HEK293 (cell line): ENCODE results near the gene ARHGAP1.

Experiments used
- CTCF ChIA-PET: fragments of 350-600 bp; formaldehyde crosslinking; extraction: SDS; loops from one replicate; lab custom pipeline; 2021; ENCODE audit warnings: antibody characterized with exemption; lab: Yijun Ruan, JAX
- POLR2A ChIA-PET: fragments of 300-600 bp; formaldehyde crosslinking; extraction: SDS; loops from one replicate; lab custom pipeline; 2020; ENCODE audit warnings: antibody characterized with exemption, inconsistent platforms; lab: Yijun Ruan, JAX
- H3K27ac ChIP-seq: fragments of 200-500 bp; sonication (Bioruptor generic); 2 replicates; pipeline ENCODE4 v1.5.1; 2014; ENCODE audit warnings: low read depth, low read length, control low read depth, inconsistent platforms; ENCODE audit errors: extremely low read depth
- H3K36me3 ChIP-seq, 2 experiments: fragments of 200-500 bp in 1 of 2; sonication (Bioruptor generic) in 1 of 2; 1 replicate in 1 of 2; 2 replicates in 1 of 2; pipeline ENCODE4 v1.5.1; 2014 to 2017; ENCODE audit warnings: inconsistent platforms in 2 of 2, low read length in 2 of 2; ENCODE audit not compliant: control insufficient read depth in 2 of 2, insufficient read depth in 1 of 2
- H3K4me1 ChIP-seq: fragments of 200-500 bp; sonication (Bioruptor generic); 2 replicates; pipeline ENCODE4 v1.5.1; 2014; ENCODE audit warnings: mild to moderate bottlenecking, low read length, inconsistent platforms; ENCODE audit not compliant: control insufficient read depth, insufficient read depth
- H3K4me3 ChIP-seq: 2 replicates; pipeline ENCODE4 v1.5.1; 2011; ENCODE audit warnings: low read depth, mild to moderate bottlenecking, control low read depth, low read length, moderate library complexity
- H3K9me3 ChIP-seq: fragments of 200-500 bp; sonication (Bioruptor generic); 2 replicates; pipeline ENCODE4 v1.5.1; 2014; ENCODE audit warnings: low read depth, low read length, inconsistent platforms; ENCODE audit not compliant: control insufficient read depth, insufficient read depth
- FEZF1 ChIP-seq: fragments of 450-650 bp; formaldehyde crosslinking; IDR thresholded peaks from 2 replicates; pipeline ENCODE4 v1.5.1; 2016; ENCODE audit warnings: missing biosample characterization, missing genetic modification characterization
- GLI4 ChIP-seq: fragments of 450-650 bp; formaldehyde crosslinking; IDR thresholded peaks from 2 replicates; pipeline ENCODE4 v1.5.1; 2016; ENCODE audit warnings: missing biosample characterization, missing genetic modification characterization
- OSR2 ChIP-seq: fragments of 450-650 bp; formaldehyde crosslinking; IDR thresholded peaks from 2 replicates; pipeline ENCODE4 v1.5.1; 2016; ENCODE audit warnings: missing biosample characterization, missing genetic modification characterization
- RBAK ChIP-seq: fragments of 450-650 bp; formaldehyde crosslinking; IDR thresholded peaks from 2 replicates; pipeline ENCODE4 v1.5.1; 2016; ENCODE audit warnings: missing biosample characterization, missing genetic modification characterization
- TCF7L2 ChIP-seq: IDR thresholded peaks from 2 replicates; pipeline ENCODE4 v1.6.1; 2011; ENCODE audit warnings: low read depth, mild to moderate bottlenecking, inconsistent platforms, low read length, moderate library complexity, borderline replicate concordance
- YY1 ChIP-seq: fragments of 450-650 bp; formaldehyde crosslinking; IDR thresholded peaks from 2 replicates; pipeline ENCODE4 v1.5.1; 2018; ENCODE audit warnings: missing biosample characterization, missing genetic modification characterization
- ZBTB10 ChIP-seq: fragments of 450-650 bp; formaldehyde crosslinking; IDR thresholded peaks from 2 replicates; pipeline ENCODE4 v1.5.1; 2016; ENCODE audit warnings: missing biosample characterization, missing genetic modification characterization
- ZNF155 ChIP-seq: fragments of 450-650 bp; formaldehyde crosslinking; IDR thresholded peaks from 2 replicates; pipeline ENCODE4 v1.5.1; 2016; ENCODE audit warnings: missing biosample characterization, missing genetic modification characterization
- ZNF174 ChIP-seq: fragments of 450-650 bp; formaldehyde crosslinking; IDR thresholded peaks from 2 replicates; pipeline ENCODE4 v1.5.0; 2017; ENCODE audit warnings: missing biosample characterization, mild to moderate bottlenecking, missing genetic modification characterization
- ZNF223 ChIP-seq: fragments of 450-650 bp; formaldehyde crosslinking; IDR thresholded peaks from 2 replicates; pipeline ENCODE4 v1.5.1; 2016; ENCODE audit warnings: missing biosample characterization, missing genetic modification characterization
- ZNF274 ChIP-seq, 2 experiments: fragments of 200-500 bp in 1 of 2; fragments of 450-650 bp in 1 of 2; sonication (Bioruptor generic) in 1 of 2; formaldehyde crosslinking in 1 of 2; IDR thresholded peaks; 2 replicates each; pipeline versions ENCODE4 v1.5.1 to v1.6.1; 2014 to 2016; ENCODE audit warnings: borderline replicate concordance in 1 of 2, inconsistent platforms in 1 of 2, low read length in 1 of 2, missing biosample characterization in 1 of 2, missing genetic modification characterization in 1 of 2
- ZNF37A ChIP-seq: fragments of 450-650 bp; IDR thresholded peaks from 2 replicates; pipeline ENCODE4 v1.5.1; 2018; ENCODE audit warnings: missing biosample characterization, missing genetic modification characterization
- ZNF549 ChIP-seq: fragments of 450-650 bp; IDR thresholded peaks from 2 replicates; pipeline ENCODE4 v1.5.1; 2018; ENCODE audit warnings: missing biosample characterization, missing genetic modification characterization, mild to moderate bottlenecking, inconsistent platforms, moderate library complexity
- ZNF610 ChIP-seq: fragments of 450-650 bp; formaldehyde crosslinking; IDR thresholded peaks from 2 replicates; pipeline ENCODE4 v1.5.1; 2016; ENCODE audit warnings: missing biosample characterization, missing genetic modification characterization, borderline replicate concordance
- ZNF623 ChIP-seq: fragments of 450-650 bp; formaldehyde crosslinking; IDR thresholded peaks from 2 replicates; pipeline ENCODE4 v1.5.1; 2016; ENCODE audit warnings: missing biosample characterization, missing genetic modification characterization
- ZNF707 ChIP-seq: fragments of 450-650 bp; formaldehyde crosslinking; IDR thresholded peaks from 2 replicates; pipeline ENCODE4 v1.5.1; 2016; ENCODE audit warnings: missing biosample characterization, missing genetic modification characterization
- ZNF768 ChIP-seq: fragments of 450-650 bp; formaldehyde crosslinking; IDR thresholded peaks from 2 replicates; pipeline ENCODE4 v1.5.1; 2018; ENCODE audit warnings: missing biosample characterization, mild to moderate bottlenecking, missing genetic modification characterization
- ZNF792 ChIP-seq: fragments of 450-650 bp; formaldehyde crosslinking; IDR thresholded peaks from 2 replicates; pipeline ENCODE4 v1.5.1; 2016; ENCODE audit warnings: missing biosample characterization, missing genetic modification characterization
- ZNF837 ChIP-seq: fragments of 450-650 bp; formaldehyde crosslinking; IDR thresholded peaks from 2 replicates; pipeline ENCODE4 v1.5.1; 2016; ENCODE audit warnings: missing biosample characterization, missing genetic modification characterization
- TF ChIP-seq, protein P1 (sequence below): fragments of 450-650 bp; formaldehyde crosslinking; IDR thresholded peaks from 2 replicates; pipeline ENCODE4 v1.5.1; 2016; ENCODE audit warnings: missing biosample characterization, missing genetic modification characterization, low read depth

The ARHGAP1 gene

GRCh38 chr11:46633291-46634217 lies 66.9 kb downstream of the ARHGAP1 start:
- CTCF ChIA-PET, result interaction anchor here (1.0 kb wide), 1 partner anchor 16 kb away, joined by 5 read pairs; the partner anchor contains the start of gene ATG13
- Histone ChIP-seq H3K4me3 (no peak overlapping the region), H3K4me1 (no peaks in the 10 kb centered on the region), H3K36me3 (peaks cover 7 to 36% of the 10 kb centered on the region in 2 experiments; a peak in 2 of 3 replicates)
- POLR2A ChIA-PET, result interaction anchor here (0.7 to 1.4 kb wide), 2 partner anchors 15 to 250 kb away, joined by 4 to 5 read pairs; no protein-coding TSS in a partner anchor
- TF ChIP-seq ZNF549, result no peak
- no peak for TF ChIP-seq ZNF623
- TF ChIP-seq OSR2 (tag by site-specific recombination), result peak; percentile 23; the same call in 1 of the 2 replicates
- no peak for TF ChIP-seq ZNF768 (tag by site-specific recombination)
- no peak for TF ChIP-seq ZNF792
- no peak for TF ChIP-seq GLI4
- TF ChIP-seq, all 188 proteins: peak for 1
- Histone ChIP-seq H3K9me3 (no peaks in the 10 kb centered on the region), H3K27ac (no peak overlapping the region)

- Histone ChIP-seq H3K27ac (no peak overlapping the region), H3K4me1 (no peaks in the 10 kb centered on the region), H3K4me3 (no peak overlapping the region), H3K9me3 (no peaks in the 10 kb centered on the region), H3K36me3 (peaks cover 7 to 34% of the 10 kb centered on the region in 2 experiments; a peak in 2 of 3 replicates)
- CTCF ChIA-PET, result no interaction called here
- TF ChIP-seq ZNF155 (no peak), ZNF274 (IDR thresholded peaks at IDR 0.05; ENCODE audit: low read length) (no peak), ZNF274 (tag by site-specific recombination; IDR thresholded peaks at IDR 0.05; ENCODE audit: borderline replicate concordance) (no peak), ZNF174 (tag by site-specific recombination) (no peak), FEZF1 (tag by site-specific recombination) (no peak), OSR2 (tag by site-specific recombination) (no peak), ZNF223 (no peak), ZNF37A (tag by site-specific recombination) (no peak), TCF7L2 (no peak), ZNF837 (tag by site-specific recombination) (no peak), RBAK (no peak), ZBTB10 (tag by site-specific recombination) (no peak), YY1 (tag by site-specific recombination) (no peak), ZNF623 (no peak), ZNF707 (no peak), ZNF610 (tag by site-specific recombination) (no peak)
- TF ChIP-seq, protein P1, sequence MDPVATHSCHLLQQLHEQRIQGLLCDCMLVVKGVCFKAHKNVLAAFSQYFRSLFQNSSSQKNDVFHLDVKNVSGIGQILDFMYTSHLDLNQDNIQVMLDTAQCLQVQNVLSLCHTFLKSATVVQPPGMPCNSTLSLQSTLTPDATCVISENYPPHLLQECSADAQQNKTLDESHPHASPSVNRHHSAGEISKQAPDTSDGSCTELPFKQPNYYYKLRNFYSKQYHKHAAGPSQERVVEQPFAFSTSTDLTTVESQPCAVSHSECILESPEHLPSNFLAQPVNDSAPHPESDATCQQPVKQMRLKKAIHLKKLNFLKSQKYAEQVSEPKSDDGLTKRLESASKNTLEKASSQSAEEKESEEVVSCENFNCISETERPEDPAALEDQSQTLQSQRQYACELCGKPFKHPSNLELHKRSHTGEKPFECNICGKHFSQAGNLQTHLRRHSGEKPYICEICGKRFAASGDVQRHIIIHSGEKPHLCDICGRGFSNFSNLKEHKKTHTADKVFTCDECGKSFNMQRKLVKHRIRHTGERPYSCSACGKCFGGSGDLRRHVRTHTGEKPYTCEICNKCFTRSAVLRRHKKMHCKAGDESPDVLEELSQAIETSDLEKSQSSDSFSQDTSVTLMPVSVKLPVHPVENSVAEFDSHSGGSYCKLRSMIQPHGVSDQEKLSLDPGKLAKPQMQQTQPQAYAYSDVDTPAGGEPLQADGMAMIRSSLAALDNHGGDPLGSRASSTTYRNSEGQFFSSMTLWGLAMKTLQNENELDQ (tag by site-specific recombination), result no peak
- POLR2A ChIA-PET, result interaction anchor here (1.4 kb wide), 1 partner anchor 14 kb away, joined by 5 read pairs; no protein-coding TSS in a partner anchor
Measured at GRCh38 chr11:46632502-46632901, 67.9 kb downstream of the ARHGAP1 start.
